ENCODE measurements around the gene VCX3A.
"Not testable (repeated sequence)": the region's sequence is repeated elsewhere in the genome, so short reads cannot be mapped to it uniquely, and the experiment has no call there.

VCX3A gene

DNA sequence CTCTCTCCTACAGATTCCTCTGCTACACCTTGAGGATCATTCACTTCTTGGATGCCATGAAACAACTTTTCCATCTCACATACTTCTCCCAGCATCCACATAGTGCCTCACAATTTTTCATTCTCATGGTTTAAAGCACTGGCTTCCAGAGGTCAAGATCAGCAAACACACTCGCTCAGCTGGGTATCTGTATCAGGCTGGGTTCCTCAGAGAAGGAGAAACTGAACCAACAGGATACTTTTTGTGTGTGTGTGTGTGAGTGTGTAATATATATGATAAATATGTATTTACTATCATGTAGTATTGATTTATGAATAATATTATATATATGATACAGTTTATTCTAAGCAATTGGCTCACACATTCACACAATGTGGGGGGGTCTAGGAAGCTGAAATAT, at the start of gene VCX3A:
Gene VCX3A (minus strand): TSS at position 101 of the 400 bp plus-strand sequence. CDS start 621 bp downstream, outside the sequence.
- FAIRE-seq; DNase-seq (ENCODE audit: extremely low spot score, insufficient read length, low read depth): not testable (repeated sequence)

- DNase-seq (ENCODE audit: extremely low spot score, insufficient read length, low read depth) (no peak), FAIRE-seq (peak; percentile 68)
These were observed 39.8 kb upstream of the VCX3A start for GRCh38 chrX:6574762-6575161.

DNA sequence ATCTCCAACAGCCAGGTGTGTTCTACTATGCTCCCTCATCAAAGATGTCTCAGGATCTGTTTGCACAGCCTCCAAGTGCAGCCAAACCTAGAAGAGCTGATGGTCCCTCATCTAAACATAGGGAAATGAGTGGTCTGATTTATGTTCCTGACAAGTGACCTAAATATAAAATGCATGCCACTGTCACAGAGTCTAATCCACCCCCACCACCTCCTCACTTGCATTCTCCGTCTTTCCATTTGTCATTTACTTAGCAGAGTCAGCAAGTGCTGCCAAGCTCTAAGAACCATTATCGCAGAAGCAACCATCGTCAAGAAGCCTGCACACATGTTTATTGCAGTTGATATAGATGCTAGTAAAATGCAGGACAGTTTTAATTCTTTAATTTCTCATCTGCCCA, 33.1 kb upstream of the VCX3A start:
- DNase-seq (ENCODE audit: extremely low spot score, insufficient read length, low read depth) (no peak), FAIRE-seq (no peak)

GRCh38 chrX:6558979-6559378, 24.1 kb upstream of the VCX3A start:
- DNase-seq (ENCODE audit: extremely low spot score, insufficient read length, low read depth): no peak
- no peak for FAIRE-seq

DNA sequence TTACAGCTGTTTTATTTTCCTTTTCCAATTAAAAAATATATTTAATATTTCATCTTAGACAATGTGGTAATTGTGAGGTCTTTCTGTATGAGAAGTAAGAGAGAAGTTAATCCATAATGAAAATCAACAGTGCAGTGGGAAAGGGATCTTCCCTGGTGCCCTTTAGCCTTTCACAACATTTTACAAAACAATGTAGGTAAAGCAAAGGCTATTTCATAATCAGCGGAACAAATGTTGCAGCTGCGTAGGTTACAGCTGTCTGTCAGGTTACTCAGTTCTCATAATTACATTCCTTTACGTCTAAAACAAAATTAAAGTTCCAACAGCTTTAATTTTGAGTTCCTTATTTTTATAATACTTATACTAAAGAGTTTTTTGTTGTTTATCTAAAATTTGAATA, 22.8 kb upstream of the VCX3A start:
- no peak for DNase-seq (ENCODE audit: extremely low spot score, insufficient read length, low read depth)
- no peak for FAIRE-seq

GRCh38 chrX:6550999-6551398, 16.1 kb upstream of the VCX3A start:
- FAIRE-seq: no peak
- DNase-seq (ENCODE audit: extremely low spot score, insufficient read length, low read depth): no peak

GRCh38 chrX:6545712-6546111, 10.8 kb upstream of the VCX3A start:
- no peak for FAIRE-seq
- DNase-seq (ENCODE audit: extremely low spot score, insufficient read length, low read depth): no peak

DNA sequence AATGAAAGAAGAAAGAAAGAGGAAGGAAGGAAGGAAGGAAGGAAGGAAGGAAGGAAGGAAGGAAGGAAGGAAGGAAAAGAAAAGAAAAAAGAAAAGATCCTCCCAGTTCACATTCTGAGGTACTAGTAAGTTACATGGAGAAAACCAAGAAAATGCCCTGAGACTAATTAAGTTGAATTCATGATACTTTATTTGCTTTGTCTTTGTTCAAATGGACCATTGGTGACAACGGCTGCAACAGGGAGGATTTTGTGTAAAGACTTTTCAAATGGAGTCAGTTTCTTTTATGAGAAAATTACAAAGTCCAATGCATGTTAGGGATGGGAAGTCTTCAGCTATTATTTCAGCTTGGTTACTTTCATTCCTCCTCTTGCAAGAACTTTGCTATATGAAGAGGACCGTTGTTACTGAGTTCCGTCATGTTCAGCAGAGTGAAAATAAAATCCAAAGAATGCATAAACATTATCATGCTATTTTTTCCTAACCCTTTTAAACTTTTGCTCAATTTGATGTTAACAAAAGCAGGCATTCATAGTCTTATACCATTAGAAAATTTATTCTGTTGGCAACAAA, 8.3 kb downstream of the VCX3A start:
- FAIRE-seq: no peak
- no peak for DNase-seq (ENCODE audit: extremely low spot score, insufficient read length, low read depth)

GRCh38 chrX:6517376-6517775, 17.5 kb downstream of the VCX3A start:
- DNase-seq (ENCODE audit: extremely low spot score, insufficient read length, low read depth): no peak
- FAIRE-seq: no peak

DNA sequence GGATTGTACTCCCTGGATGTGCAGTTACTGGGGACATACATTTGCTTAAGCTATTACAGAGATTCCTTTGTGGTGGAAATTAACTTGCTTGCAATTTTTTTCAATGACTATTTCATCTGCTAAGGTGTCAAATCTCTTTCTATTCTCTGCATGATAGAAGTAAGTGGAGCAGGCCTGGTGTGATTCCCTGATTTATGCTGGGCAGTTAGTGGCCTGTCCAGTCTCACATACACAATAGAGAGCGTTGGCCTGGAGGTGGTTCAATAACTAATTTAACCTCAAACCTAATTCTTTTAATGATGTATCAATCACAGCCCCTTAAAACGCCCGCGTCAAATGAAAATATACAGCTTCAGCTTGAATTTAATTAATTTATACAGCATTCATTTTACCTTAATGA, 28.5 kb downstream of the VCX3A start:
- no peak for DNase-seq (ENCODE audit: extremely low spot score, insufficient read length, low read depth)
- FAIRE-seq: no peak

- DNase-seq (ENCODE audit: extremely low spot score, insufficient read length, low read depth): no peak
- FAIRE-seq: no peak
These were observed 29.0 kb downstream of the VCX3A start for GRCh38 chrX:6505960-6506359.

DNA sequence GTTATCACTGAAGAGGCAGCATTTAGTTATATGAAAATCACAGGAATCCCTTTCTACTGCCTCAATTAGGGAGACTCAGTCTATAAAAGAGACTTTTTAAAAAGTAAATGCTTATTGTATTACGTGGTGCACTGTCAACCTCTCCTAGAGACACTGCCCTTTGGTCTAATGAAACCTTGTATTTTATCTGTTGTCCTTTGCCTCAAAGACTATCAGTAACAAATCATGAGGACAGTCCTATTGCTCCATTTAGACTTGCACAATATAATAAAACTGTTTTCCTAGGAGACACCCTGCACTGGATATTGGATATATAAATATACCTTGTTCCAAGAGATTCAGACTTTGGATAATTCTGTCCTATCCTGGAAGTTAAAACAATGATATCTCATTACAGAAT, 34.2 kb downstream of the VCX3A start:
- DNase-seq (ENCODE audit: extremely low spot score, insufficient read length, low read depth) (no peak), FAIRE-seq (no peak)

GRCh38 chrX:6498324-6498723, 36.6 kb downstream of the VCX3A start:
- FAIRE-seq (no peak), DNase-seq (ENCODE audit: extremely low spot score, insufficient read length, low read depth) (no peak)
